HG02763 (cell line): Measurements from ENCODE around the gene LRRC7.

Experiments used
- ATAC-seq: cut with Tn5 transposase; IDR thresholded peaks from one replicate; pipeline ENCODE4 v1.9.1; 2021; ENCODE audit warnings: mild to moderate bottlenecking, moderate library complexity; ENCODE audit not compliant: unreplicated experiment

The LRRC7 gene

DNA sequence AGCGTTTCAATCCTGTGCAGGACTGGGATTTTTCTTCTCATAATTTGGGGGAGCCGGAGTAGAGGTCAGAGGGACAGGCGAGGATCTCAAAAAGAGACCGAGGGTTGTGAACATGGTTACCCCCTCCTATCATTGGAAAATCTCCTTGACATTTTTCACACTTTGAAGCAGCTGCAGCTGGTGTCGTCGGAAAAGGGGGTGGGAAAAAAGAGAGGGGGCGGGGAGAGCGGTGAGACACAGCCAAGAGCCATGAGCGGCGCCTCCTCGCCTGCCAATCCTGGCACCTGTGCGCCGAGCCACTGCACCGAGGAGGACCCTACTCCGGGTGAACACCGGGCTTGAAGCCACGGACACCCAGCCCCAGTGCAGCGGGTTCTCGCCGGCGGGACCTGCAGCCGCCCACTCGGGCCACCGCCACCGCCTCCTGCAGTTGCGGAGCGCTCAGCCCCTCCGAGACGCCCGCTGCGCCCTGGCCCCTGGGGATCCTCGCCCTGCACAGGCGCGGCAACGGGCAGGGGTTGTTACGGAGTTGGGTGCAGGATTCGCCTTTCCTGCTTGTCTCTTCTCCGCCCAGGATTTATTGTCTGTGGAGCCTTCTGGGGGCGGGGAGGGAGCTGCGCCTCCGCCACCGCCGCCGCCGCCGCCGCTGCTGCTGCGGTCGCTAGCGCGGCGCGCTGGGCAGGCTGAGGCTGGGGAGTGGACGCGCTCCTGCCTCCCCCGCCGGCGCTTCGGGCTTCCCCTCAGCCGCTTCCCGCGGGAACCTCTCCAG lies at the start of gene LRRC7:
Gene LRRC7 (plus strand): TSS at position 271 of the 769 bp plus-strand sequence. CDS start 718 bp downstream, outside the sequence.
- ATAC-seq = no peak

DNA sequence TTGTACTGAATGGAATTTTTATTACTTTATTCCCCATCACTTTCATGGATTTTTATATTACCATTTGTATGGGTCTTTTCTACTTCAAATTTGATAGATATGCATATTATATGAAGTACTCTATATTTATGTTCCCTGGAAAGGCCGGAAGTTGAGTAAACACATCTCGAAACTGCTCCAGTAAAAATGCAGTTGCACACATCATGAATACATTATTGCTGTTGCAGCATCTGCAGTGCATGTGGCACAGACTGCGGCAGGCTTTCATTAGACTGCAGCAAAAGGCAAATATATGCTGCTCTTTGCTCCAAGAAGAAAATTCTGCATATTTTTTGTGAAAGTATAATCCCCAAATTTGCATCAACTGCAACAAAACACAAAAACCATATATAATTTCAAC lies 48.7 kb upstream of the LRRC7 start:
- no peak for ATAC-seq

DNA sequence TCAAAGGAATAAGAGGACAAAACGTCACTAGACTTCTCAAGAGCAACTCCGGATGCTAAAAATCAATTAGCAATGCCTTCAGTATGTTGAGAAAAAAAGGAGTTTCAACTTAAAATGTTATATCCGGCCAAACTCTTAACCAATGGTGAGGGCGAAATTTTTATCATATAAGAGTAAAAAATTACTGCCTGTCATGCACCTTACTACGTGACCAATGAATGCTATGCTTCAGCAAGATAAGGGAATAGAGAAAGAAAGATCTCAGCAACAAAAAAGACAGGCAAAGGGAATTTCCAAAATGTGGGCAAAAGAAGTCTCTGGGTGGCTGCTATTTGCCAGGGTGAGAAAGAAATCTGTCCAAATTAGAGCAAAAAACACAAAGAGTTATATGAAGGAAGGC lies 47.4 kb upstream of the LRRC7 start:
- no peak for ATAC-seq

GRCh38 chr1:69523032-69523431 lies 44.7 kb upstream of the LRRC7 start:
- ATAC-seq = no peak

GRCh38 chr1:69523461-69523860 lies 44.3 kb upstream of the LRRC7 start:
- no peak for ATAC-seq

DNA sequence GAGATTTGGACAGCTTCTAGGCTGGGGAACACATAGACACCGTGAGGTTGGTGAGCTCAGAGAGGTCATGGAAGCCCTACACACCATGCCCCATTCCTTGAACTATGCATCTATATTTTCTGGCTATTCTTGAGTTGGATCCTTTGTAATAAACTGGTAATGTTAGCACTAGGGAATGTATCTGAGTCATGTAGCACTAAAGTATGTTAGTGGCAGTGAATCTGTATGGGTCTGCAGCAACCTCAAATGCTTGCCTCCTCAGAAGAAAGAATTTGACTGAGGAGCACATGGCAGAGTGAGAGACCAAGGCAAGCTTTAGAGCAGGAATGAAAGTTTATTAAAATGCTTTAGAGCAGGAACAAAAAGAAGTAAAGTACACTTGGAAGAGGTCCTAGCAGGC lies 43.7 kb upstream of the LRRC7 start:
- no peak for ATAC-seq

DNA sequence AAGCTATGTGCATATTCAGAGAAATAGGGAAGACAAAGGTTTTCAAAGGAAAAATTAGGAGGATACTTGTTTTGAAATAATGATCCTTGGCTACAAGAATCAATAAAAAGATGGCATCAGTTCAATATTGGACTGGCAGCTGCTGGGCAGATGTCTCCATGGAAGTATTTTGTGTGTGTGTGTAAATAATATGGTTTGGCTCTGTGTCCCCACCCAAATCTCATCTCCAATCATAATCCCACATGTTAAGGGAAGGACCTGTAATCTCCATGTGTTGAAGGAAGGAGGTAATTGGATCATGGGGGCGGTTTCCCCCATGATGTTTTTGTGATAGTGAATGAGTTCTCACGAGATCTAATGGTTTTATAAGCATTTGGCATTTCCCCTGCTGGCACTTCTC lies 40.4 kb upstream of the LRRC7 start:
- no peak for ATAC-seq

- ATAC-seq = no peak
Measured at GRCh38 chr1:69528376-69528775, 39.3 kb upstream of the LRRC7 start.

GRCh38 chr1:69533343-69533742 lies 34.4 kb upstream of the LRRC7 start:
- no peak for ATAC-seq

DNA sequence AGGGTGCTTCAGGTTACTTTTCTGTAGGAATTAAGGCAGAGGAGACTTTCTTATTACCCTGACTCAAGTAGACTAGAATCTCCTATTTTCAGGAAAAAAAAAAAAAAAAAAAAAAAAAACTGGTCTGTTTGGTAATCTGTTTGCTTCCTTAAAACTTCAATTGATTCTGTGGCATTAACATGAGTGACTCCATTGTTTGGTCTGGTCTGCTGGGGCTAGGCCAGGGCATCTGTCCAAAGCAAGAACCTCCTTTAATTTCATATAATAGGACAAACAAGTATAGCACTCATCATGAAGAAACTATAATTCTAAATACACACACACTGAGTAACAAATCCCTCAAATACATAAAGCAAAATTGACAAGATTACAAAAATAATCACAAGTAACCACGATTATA lies 32.9 kb upstream of the LRRC7 start:
- no peak for ATAC-seq

- no peak for ATAC-seq
Measured at GRCh38 chr1:69535490-69535889, 32.2 kb upstream of the LRRC7 start.

GRCh38 chr1:69540052-69540451 lies 27.7 kb upstream of the LRRC7 start:
- ATAC-seq = no peak

DNA sequence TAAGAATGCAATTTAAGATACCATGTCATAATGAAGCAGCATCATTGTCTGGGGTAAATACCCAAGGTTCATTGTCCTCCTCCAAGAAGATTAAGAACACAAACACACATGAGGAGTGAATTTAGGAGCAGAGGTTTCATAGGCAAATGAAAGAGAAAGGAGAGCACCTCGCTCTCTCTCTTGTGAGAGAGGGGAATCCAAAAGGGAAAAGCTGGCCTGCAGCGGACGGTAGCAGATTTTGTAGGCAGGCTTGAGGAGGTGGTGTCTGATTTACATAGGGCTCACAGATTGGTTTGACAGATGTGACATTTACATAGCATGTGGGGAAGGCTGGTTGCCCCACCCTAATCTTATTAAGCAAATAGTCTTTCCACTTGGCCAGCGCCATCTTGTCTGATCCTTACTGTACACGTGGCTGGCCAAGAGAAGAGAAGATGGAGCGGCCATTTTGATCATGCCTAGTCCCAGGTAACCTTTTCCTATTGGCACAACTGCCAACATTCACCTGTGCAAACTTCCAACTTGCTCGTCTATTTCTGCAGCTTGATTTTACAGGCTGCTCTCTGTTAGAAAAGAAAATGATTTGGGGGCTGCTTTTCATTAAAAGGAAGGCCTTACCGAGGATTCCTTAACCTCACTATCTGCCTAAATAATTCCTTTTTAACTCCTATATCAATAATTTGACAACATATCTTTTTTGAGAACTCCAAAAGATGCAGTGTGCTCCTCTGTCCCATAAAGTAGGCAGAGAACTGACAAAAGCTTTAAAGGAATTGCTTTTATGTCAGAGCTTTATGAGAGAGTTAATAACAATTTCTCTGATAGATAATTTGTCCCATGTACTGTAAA lies 16.0 kb upstream of the LRRC7 start:
- no peak for ATAC-seq

DNA sequence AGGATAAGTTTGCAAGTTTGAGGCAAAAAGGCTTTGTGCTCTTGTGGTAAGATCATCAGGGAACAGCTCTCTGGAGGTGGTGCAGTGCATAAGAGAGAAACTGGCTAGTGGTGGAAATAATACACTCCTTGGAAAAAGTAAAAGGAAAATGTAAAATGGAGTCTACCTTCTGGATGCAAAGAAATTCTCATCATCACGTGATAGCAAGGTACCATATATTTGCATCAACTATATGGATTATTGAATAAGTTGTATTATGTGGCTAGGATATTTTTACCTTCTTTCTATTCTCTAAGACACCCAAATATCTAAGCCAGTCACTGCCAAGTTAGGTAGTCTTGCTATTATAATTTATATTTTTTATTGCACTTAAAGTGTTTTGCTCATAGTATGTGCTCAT lies 14.0 kb upstream of the LRRC7 start:
- no peak for ATAC-seq

- ATAC-seq = no peak
Measured at GRCh38 chr1:69568421-69569174, 876 bp downstream of the LRRC7 start.

- no peak for ATAC-seq
Measured at GRCh38 chr1:69569175-69569541, 1.4 kb downstream of the LRRC7 start.

GRCh38 chr1:69569576-69570328 lies 2.0 kb downstream of the LRRC7 start:
- no peak for ATAC-seq

DNA sequence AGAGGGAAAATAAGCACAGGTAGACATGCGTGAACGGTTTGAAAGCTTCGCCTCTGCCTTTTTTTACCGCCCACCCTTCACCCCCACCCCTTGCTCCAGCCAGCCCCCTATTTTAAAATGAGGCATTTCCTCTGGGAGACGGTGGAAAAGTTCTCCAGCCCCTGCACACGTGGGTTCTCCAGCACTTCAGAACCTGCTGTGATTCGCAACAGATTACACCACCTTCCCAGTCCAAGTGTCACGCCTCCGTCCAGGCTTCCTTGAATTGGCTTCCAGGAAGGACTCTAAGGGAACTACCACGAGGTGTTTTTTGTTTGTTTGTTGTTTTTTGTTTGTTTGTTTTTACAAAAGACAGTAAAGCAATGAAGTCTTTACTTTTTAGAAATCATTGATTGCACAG lies 2.6 kb downstream of the LRRC7 start:
- ATAC-seq = no peak

DNA sequence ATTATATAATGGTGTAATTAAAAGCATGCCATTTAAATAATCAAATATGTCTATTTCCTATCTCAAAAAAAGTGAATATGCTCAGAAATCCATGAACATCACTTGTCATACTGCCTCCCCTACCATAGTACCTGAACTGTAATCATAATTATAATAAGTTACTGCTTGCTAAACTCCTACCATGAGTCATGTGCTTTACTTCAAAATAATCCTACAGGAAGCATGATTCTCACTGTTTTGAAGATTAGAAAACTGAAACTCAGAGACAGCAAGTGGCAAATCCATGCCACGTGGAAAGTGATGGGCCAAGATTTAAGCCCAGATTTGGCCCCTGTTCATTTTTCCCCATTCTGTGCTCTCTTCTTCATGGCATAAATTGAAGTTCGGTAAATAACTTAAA lies 5.2 kb downstream of the LRRC7 start:
- ATAC-seq = no peak

- ATAC-seq = no peak
Measured at GRCh38 chr1:69573911-69574310, 6.2 kb downstream of the LRRC7 start.

DNA sequence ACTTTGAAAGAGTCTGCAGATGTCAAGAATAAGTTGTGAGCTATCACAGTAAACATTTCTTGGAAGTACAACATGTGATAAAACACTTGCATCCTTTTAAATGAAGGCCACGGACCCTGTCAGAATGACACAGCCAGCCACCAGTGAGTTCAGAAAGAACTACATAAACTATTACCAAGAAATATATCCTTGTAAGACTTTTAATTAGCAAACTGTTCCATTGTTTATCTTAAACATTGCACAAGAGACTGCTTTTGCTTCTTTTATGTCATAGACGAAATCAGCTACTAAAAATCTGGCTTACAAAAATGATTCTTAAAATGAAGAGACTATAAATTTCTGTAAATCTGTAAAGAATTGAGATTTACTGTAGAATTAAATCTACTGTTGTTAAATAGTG lies 17.9 kb downstream of the LRRC7 start:
- no peak for ATAC-seq
